A549 treated with AZD2906 at 1 μM for 4 hours (cell line): ENCODE measurements around the gene NOLC1. TPM values are rescaled to one million over a fixed set of nuclear protein-coding genes. Genes with fewer than 3 reads are reported as not detected.

Experiments used
- total RNA-seq: library from RNA; stranded (reverse); fragments of 200-300 nt; extraction: Qiagen RNA extraction; gene quantifications from 5 replicates; pipeline ENCODE4 v1.2.3, GENCODE V29; 2022

The NOLC1 gene
- 141 to 177 TPM (median 158 TPM) in 5 replicates for total RNA-seq

DNA sequence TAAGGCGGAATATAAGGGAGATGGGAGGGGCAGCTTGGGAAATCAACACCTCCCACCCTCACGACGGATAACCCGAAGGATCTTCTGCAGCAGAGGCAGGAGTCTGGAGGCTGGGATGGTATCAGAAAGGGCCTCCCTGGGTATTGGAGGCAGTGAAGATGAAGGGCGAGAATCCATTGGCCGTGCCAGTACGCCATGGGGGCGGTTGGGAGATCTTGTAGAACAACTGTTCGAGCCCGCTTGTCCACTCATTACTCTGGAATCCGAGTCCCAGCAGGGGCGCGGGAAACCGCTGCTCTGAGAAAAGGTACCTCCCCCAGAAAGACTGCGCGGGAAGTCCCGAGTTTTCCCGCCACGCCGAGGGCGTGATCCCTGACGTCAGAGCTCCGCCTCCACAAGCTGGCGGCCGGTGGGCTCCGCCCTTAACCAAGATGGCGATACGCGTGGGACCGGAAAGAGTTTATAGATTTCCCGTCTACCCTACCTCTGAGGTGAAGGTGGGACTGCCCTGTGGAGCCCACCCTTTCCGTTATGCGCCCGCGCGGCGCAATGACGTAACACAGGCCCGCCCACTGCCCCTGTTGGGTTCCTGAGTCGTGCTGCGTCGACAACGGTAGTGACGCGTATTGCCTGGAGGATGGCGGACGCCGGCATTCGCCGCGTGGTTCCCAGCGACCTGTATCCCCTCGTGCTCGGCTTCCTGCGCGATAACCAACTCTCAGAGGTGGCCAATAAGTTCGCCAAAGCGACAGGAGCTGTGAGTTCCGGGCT is at the start of gene NOLC1:
Gene NOLC1, plus strand, starts transcription at position 616 of the 771 bp plus-strand sequence. Its CDS starts 22 bp downstream, at position 638.

DNA sequence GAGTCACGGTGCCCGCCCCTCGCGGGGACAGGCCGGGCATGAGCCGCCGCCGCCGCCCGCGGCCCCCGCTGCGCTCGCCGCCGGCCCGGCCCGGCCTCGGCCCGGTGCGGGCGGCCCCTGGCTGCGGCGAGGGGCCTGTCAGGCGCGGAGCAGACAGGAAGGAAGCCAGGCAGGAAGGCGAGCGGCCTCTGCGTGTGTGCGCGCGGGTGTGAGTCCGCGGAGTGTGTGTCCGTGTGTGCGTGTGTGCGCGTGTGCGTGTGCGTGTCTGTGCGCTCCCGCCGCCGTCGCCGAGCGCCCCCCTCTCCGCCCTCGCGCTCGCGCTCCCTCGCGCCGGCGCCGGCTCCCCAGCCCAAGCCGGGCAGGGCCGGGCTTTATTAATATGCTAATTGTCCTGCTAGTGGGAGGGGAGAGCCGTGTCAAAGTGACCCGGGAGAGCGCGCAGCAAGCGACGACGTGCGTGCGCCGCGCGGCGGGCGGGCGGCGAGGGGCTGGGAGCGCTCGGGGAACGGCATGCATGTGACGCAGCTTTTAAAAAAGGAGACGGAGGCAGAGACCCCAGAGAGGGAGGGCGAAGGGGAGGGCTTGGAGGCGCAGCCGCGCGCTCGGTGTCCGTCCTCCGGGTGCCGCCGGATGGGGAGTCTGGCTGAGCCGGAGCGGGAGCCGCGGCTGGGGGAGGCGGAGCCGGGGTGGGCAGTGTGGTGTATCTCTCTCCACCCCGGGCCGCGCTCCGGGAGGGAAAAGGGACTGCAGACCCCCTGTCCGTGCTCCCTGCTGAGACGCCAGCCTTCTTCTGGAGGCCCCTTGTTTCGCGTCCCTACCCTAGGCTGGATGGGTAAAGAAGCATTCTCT is 31.8 kb upstream of the NOLC1 start, which contains the start of gene LDB1:
Gene LDB1, minus strand, starts transcription at position 227 of the 849 bp plus-strand sequence. CDS start 258 bp downstream, outside the sequence.

DNA sequence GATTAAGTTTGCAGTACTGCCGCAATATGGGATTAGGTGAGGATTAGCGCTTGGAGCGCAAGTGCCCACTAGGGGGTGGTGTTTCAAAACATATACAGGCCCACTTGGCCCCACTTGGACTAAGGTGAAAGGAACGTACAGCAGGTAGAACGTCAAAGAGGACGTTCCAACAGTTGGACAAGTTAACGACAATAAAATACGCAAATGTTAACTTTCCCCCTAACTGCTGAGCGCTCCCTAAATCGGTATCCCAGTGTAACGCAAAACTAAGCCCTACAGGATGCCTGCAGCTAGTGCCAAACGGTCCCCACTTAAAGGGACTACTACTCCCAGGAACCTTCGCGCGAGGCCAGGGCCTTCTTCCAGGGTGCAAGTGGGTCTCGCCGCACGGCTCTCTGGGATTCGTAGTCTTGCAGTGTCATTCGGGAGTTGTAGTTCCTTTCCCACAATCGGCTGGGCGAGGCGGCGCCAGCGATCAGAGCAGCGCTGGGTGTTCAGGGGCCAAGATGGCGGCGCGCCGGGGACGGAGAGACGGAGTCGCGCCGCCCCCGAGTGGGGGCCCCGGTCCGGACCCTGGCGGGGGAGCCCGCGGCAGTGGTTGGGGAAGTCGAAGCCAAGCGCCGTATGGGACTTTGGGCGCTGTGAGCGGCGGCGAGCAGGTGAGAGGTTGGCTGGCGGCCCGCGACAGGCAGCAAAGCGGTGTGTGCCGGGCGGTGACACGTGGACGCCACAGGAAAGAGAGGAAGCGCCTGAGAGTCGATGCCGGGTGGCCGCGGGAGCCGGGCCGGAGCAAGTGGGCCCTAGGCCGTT is 19.4 kb upstream of the NOLC1 start, which contains the start of gene PPRC1:
Gene PPRC1, plus strand, starts transcription at position 478 of the 810 bp plus-strand sequence. Its CDS starts 29 bp downstream, at position 507.

Other genes with a start within 250 kb of the NOLC1 start
- 9.6 to 12.1 TPM (median 11.1 TPM) in 5 replicates for gene ARMH3, start 96.2 kb upstream of the NOLC1 start, total RNA-seq
- 27.6 to 38.9 TPM (median 36.3 TPM) in 5 replicates for gene HPS6, start 87.0 kb upstream of the NOLC1 start, total RNA-seq
- 26.8 to 36.2 TPM (median 31.9 TPM) in 5 replicates for gene LDB1, start 32.0 kb upstream of the NOLC1 start, total RNA-seq
- 45.5 to 61.2 TPM (median 56.3 TPM) in 5 replicates for gene PPRC1, start 19.3 kb upstream of the NOLC1 start, total RNA-seq
- 0.21 to 0.39 TPM (median 0.25 TPM) in 5 replicates for gene ELOVL3, start 73.9 kb downstream of the NOLC1 start, total RNA-seq
- gene PITX3, start 89.1 kb downstream of the NOLC1 start, total RNA-seq = 0.55 to 1.3 TPM (median 1.1 TPM) in 5 replicates
- gene GBF1, start 93.1 kb downstream of the NOLC1 start, total RNA-seq = 22.8 to 26.4 TPM (median 23.9 TPM) in 5 replicates
- gene NFKB2, start 243.3 kb downstream of the NOLC1 start, total RNA-seq = 36.9 to 59.6 TPM (median 45.2 TPM) in 5 replicates